ENCODE results near the gene ZNF260.
"Not testable (repeated sequence)": the region's sequence is repeated elsewhere in the genome, so short reads cannot be mapped to it uniquely, and the experiment has no call there.

The ZNF260 gene

GRCh38 chr19:36527873-36528193 is 238 bp downstream of the ZNF260 start:
- FAIRE-seq (no peak), DNase-seq (ENCODE audit: insufficient read length) (no peak)
- TF ChIP-seq POLR2AphosphoS5 (IDR thresholded peaks at IDR 0.05; ENCODE audit: low read depth, low read length) = no peak
- no peak for TF ChIP-seq TAF1 (IDR thresholded peaks at IDR 0.05; ENCODE audit: borderline replicate concordance, low read depth, low read length)
- no peak for TF ChIP-seq POLR2A (IDR thresholded peaks at IDR 0.05; ENCODE audit: low read depth, low read length)

- TF ChIP-seq POLR2A (IDR thresholded peaks at IDR 0.05; ENCODE audit: low read depth, low read length) (no peak), TAF1 (IDR thresholded peaks at IDR 0.05; ENCODE audit: borderline replicate concordance, low read depth, low read length) (no peak), POLR2AphosphoS5 (IDR thresholded peaks at IDR 0.05; ENCODE audit: low read depth, low read length) (no peak)
- DNase-seq (ENCODE audit: insufficient read length) = no peak
- no peak for FAIRE-seq
Observed at GRCh38 chr19:36527341-36527740, 730 bp downstream of the ZNF260 start.

GRCh38 chr19:36526581-36526980 is 1.5 kb downstream of the ZNF260 start:
- FAIRE-seq = no peak
- no peak for DNase-seq (ENCODE audit: insufficient read length)
- TF ChIP-seq POLR2A (IDR thresholded peaks at IDR 0.05; ENCODE audit: low read depth, low read length) (no peak), TAF1 (IDR thresholded peaks at IDR 0.05; ENCODE audit: borderline replicate concordance, low read depth, low read length) (no peak), POLR2AphosphoS5 (IDR thresholded peaks at IDR 0.05; ENCODE audit: low read depth, low read length) (no peak)

- no peak for FAIRE-seq
- TF ChIP-seq TAF1 (IDR thresholded peaks at IDR 0.05; ENCODE audit: borderline replicate concordance, low read depth, low read length) (no peak), POLR2AphosphoS5 (IDR thresholded peaks at IDR 0.05; ENCODE audit: low read depth, low read length) (no peak), POLR2A (IDR thresholded peaks at IDR 0.05; ENCODE audit: low read depth, low read length) (no peak)
- no peak for DNase-seq (ENCODE audit: insufficient read length)
Observed at GRCh38 chr19:36524617-36525016, 3.5 kb downstream of the ZNF260 start.

- FAIRE-seq (no peak), DNase-seq (ENCODE audit: insufficient read length) (no peak)
- TF ChIP-seq TAF1 (IDR thresholded peaks at IDR 0.05; ENCODE audit: borderline replicate concordance, low read depth, low read length) (no peak), POLR2AphosphoS5 (IDR thresholded peaks at IDR 0.05; ENCODE audit: low read depth, low read length) (no peak), POLR2A (IDR thresholded peaks at IDR 0.05; ENCODE audit: low read depth, low read length) (no peak)
Observed at GRCh38 chr19:36514012-36514612, 14.0 kb downstream of the ZNF260 start.

GRCh38 chr19:36508325-36508724 is 19.7 kb downstream of the ZNF260 start:
- TF ChIP-seq POLR2A (IDR thresholded peaks at IDR 0.05; ENCODE audit: low read depth, low read length) = no peak
- no peak for TF ChIP-seq TAF1 (IDR thresholded peaks at IDR 0.05; ENCODE audit: borderline replicate concordance, low read depth, low read length)
- no peak for TF ChIP-seq POLR2AphosphoS5 (IDR thresholded peaks at IDR 0.05; ENCODE audit: low read depth, low read length)
- DNase-seq (ENCODE audit: insufficient read length) (no peak), FAIRE-seq (no peak)

- FAIRE-seq (no peak), DNase-seq (ENCODE audit: insufficient read length) (no peak)
- TF ChIP-seq POLR2A (IDR thresholded peaks at IDR 0.05; ENCODE audit: low read depth, low read length) = no peak
- TF ChIP-seq POLR2AphosphoS5 (IDR thresholded peaks at IDR 0.05; ENCODE audit: low read depth, low read length) = no peak
- TF ChIP-seq TAF1 (IDR thresholded peaks at IDR 0.05; ENCODE audit: borderline replicate concordance, low read depth, low read length) = no peak
Observed at GRCh38 chr19:36501973-36502372, 26.1 kb downstream of the ZNF260 start.

- FAIRE-seq = no peak
- no peak for TF ChIP-seq POLR2AphosphoS5 (IDR thresholded peaks at IDR 0.05; ENCODE audit: low read depth, low read length)
- TF ChIP-seq TAF1 (IDR thresholded peaks at IDR 0.05; ENCODE audit: borderline replicate concordance, low read depth, low read length) = no peak
- TF ChIP-seq POLR2A (IDR thresholded peaks at IDR 0.05; ENCODE audit: low read depth, low read length) = no peak
- no peak for DNase-seq (ENCODE audit: insufficient read length)
Observed at GRCh38 chr19:36497001-36497400, 31.1 kb downstream of the ZNF260 start.

- not testable (repeated sequence) for DNase-seq (ENCODE audit: insufficient read length); FAIRE-seq
Observed at GRCh38 chr19:36492689-36493453, 35.2 kb downstream of the ZNF260 start.

- DNase-seq (ENCODE audit: insufficient read length); FAIRE-seq: not testable (repeated sequence)
Observed at GRCh38 chr19:36490846-36491245, 37.2 kb downstream of the ZNF260 start.

- peak; percentile 49 for DNase-seq (ENCODE audit: insufficient read length)
- no peak; the same call in 1 of the 2 replicates for TF ChIP-seq POLR2A (IDR thresholded peaks at IDR 0.05; ENCODE audit: low read depth, low read length)
- TF ChIP-seq POLR2AphosphoS5 (IDR thresholded peaks at IDR 0.05; ENCODE audit: low read depth, low read length) = no peak
- TF ChIP-seq TAF1 (IDR thresholded peaks at IDR 0.05; ENCODE audit: borderline replicate concordance, low read depth, low read length) = no peak
- peak; percentile 73 for FAIRE-seq
Observed at GRCh38 chr19:36489920-36490415, 38.1 kb downstream of the ZNF260 start.

GRCh38 chr19:36489118-36489919 is 38.8 kb downstream of the ZNF260 start, which contains the start of gene ZNF566:
TSS of gene ZNF566 (minus strand) at chr19:36489561. CDS start at chr19:36476557, 13,004 bp downstream.
- TF ChIP-seq TAF1 (IDR thresholded peaks at IDR 0.05; ENCODE audit: borderline replicate concordance, low read depth, low read length) = peak; percentile 54
- TF ChIP-seq POLR2AphosphoS5 (IDR thresholded peaks at IDR 0.05; ENCODE audit: low read depth, low read length) = peak; percentile 56; the same call in 1 of the 2 replicates
- TF ChIP-seq POLR2A (IDR thresholded peaks at IDR 0.05; ENCODE audit: low read depth, low read length) = peak; percentile 65
- FAIRE-seq (peak; percentile 82), DNase-seq (ENCODE audit: insufficient read length) (peak; percentile 84)

Data from GM12892 (cell line).